ENCODE results near the gene CDK17. TPM values are rescaled to one million over a fixed set of nuclear protein-coding genes. Genes with fewer than 3 reads are reported as not detected.

CDK17 gene
- total RNA-seq, 2 donors from 2014 or later = 30.7 to 97.6 TPM

GRCh38 chr12:96240656-96241055 lies 159.6 kb downstream of the CDK17 start:
- no peak for TF ChIP-seq CTCF (IDR thresholded peaks at IDR 0.05)
- H3K27ac ChIP-seq = no peak overlapping the region
- H3K36me3 ChIP-seq = no peaks in the 10 kb centered on the region
- no peak overlapping the region for H3K4me3 ChIP-seq
- peaks cover 28 to 31% of the 10 kb centered on the region in 2 donors for H3K4me1 ChIP-seq (ENCODE audit: control insufficient read depth in 1 of 2, low read depth in 2 of 2)
- ATAC-seq (ENCODE audit: insufficient number of reproducible peaks, low FRiP score, low read depth) (no peak), DNase-seq (ENCODE audit: low spot score) (no peak)
- no peaks in the 10 kb centered on the region for H3K9me3 ChIP-seq
- H3K27me3 ChIP-seq (replicated peaks; ENCODE audit: insufficient read depth) = no peaks in the 10 kb centered on the region

- no peak for TF ChIP-seq CTCF (IDR thresholded peaks at IDR 0.05)
- Histone ChIP-seq H3K4me1 (ENCODE audit: control insufficient read depth in 1 of 2, low read depth in 2 of 2) (peaks cover 28 to 38% of the 10 kb centered on the region in 2 donors), H3K27me3 (replicated peaks; ENCODE audit: insufficient read depth) (no peaks in the 10 kb centered on the region), H3K27ac (no peak overlapping the region), H3K4me3 (no peak overlapping the region), H3K36me3 (no peaks in the 10 kb centered on the region), H3K9me3 (no peaks in the 10 kb centered on the region)
- DNase-seq (ENCODE audit: low spot score) (no peak), ATAC-seq (ENCODE audit: insufficient number of reproducible peaks, low FRiP score, low read depth) (no peak)
Measured at GRCh38 chr12:96239711-96240635, 160.3 kb downstream of the CDK17 start.

- Histone ChIP-seq H3K36me3 (no peaks in the 10 kb centered on the region), H3K27ac (peak overlapping the region in 1 of 2 donors; percentile 58), H3K27me3 (replicated peaks; ENCODE audit: insufficient read depth) (no peaks in the 10 kb centered on the region), H3K4me1 (ENCODE audit: control insufficient read depth in 1 of 2, low read depth in 2 of 2) (peaks cover 34 to 51% of the 10 kb centered on the region in 2 donors), H3K9me3 (no peaks in the 10 kb centered on the region), H3K4me3 (no peak overlapping the region)
- no peak for TF ChIP-seq CTCF (IDR thresholded peaks at IDR 0.05)
- ATAC-seq (ENCODE audit: insufficient number of reproducible peaks, low FRiP score, low read depth) (no peak), DNase-seq (ENCODE audit: low spot score) (no peak)
Measured at GRCh38 chr12:96238336-96239047, 161.7 kb downstream of the CDK17 start.

GRCh38 chr12:96237465-96238077 lies 162.7 kb downstream of the CDK17 start:
- H3K4me3 ChIP-seq = peak overlapping the region; percentile 36
- H3K36me3 ChIP-seq = no peaks in the 10 kb centered on the region
- no peaks in the 10 kb centered on the region for H3K27me3 ChIP-seq (replicated peaks; ENCODE audit: insufficient read depth)
- ATAC-seq (ENCODE audit: insufficient number of reproducible peaks, low FRiP score, low read depth) = peak; percentile 67
- no peaks in the 10 kb centered on the region for H3K9me3 ChIP-seq
- peak overlapping the region; percentile 52 to 58 for H3K27ac ChIP-seq
- TF ChIP-seq CTCF (IDR thresholded peaks at IDR 0.05) = no peak
- peaks cover 37 to 55% of the 10 kb centered on the region in 2 donors for H3K4me1 ChIP-seq (ENCODE audit: control insufficient read depth in 1 of 2, low read depth in 2 of 2)
- DNase-seq (ENCODE audit: low spot score) = peak; percentile 39

GRCh38 chr12:96237035-96237434 lies 163.2 kb downstream of the CDK17 start:
- DNase-seq (ENCODE audit: low spot score) (no peak), ATAC-seq (ENCODE audit: insufficient number of reproducible peaks, low FRiP score, low read depth) (no peak)
- H3K27me3 ChIP-seq (replicated peaks; ENCODE audit: insufficient read depth) = no peaks in the 10 kb centered on the region
- H3K4me1 ChIP-seq (ENCODE audit: control insufficient read depth in 1 of 2, low read depth in 2 of 2) = peaks cover 37 to 55% of the 10 kb centered on the region in 2 donors
- H3K4me3 ChIP-seq = no peak overlapping the region
- no peaks in the 10 kb centered on the region for H3K36me3 ChIP-seq
- H3K9me3 ChIP-seq = no peaks in the 10 kb centered on the region
- TF ChIP-seq CTCF (IDR thresholded peaks at IDR 0.05) = no peak
- peak overlapping the region; percentile 52 to 58 for H3K27ac ChIP-seq

Measured in thoracic aorta (tissue), 2 donors.